K562 (cell line): ENCODE results near the gene CRACR2B. TPM values are rescaled to one million over a fixed set of nuclear protein-coding genes. Genes with fewer than 3 reads are reported as not detected.

Experiments
- BCOR ChIP-seq: fragments of 450-650 bp; IDR thresholded peaks from 2 replicates; pipeline ENCODE4 v1.6.1; 2016
- CCNT2 ChIP-seq: IDR thresholded peaks from 2 replicates; pipeline ENCODE4 v1.6.1; 2011; ENCODE audit warnings: borderline replicate concordance, low read depth, mild to moderate bottlenecking, moderate library complexity, mixed read lengths, low read length; ENCODE audit not compliant: insufficient read length; ENCODE audit errors: extremely low read depth
- JUND ChIP-seq, 2 experiments: IDR thresholded peaks; 2 replicates in 1 of 2; 3 replicates in 1 of 2; pipeline ENCODE4 v1.6.1; 2011; ENCODE audit warnings: borderline replicate concordance in 2 of 2, low read depth in 2 of 2, low read length in 2 of 2, improper control_type of control experiment in 1 of 2, missing biosample characterization in 1 of 2, missing genetic modification characterization in 1 of 2, missing genetic modification reagents in 1 of 2
- LARP7 ChIP-seq: fragments of 450-650 bp; IDR thresholded peaks from 2 replicates; pipeline ENCODE4 v1.6.1; 2016
- NFIC ChIP-seq: fragments of 450-650 bp; IDR thresholded peaks from 2 replicates; pipeline ENCODE4 v1.6.1; 2017; ENCODE audit warnings: mild to moderate bottlenecking, inconsistent platforms
- NR3C1 ChIP-seq: sonication (generic); formaldehyde crosslinking; IDR thresholded peaks from 2 replicates; pipeline ENCODE4 v1.8.1; 2022; ENCODE audit warnings: missing genetic modification reagents
- RBM22 ChIP-seq: fragments of 200-400 bp; formaldehyde crosslinking; IDR thresholded peaks from 2 replicates; pipeline ENCODE4 v1.6.1; 2018; ENCODE audit warnings: low read length, low read depth; ENCODE audit not compliant: poor library complexity, severe bottlenecking
- SAFB2 ChIP-seq: fragments of 200-400 bp; formaldehyde crosslinking; IDR thresholded peaks from 2 replicates; pipeline ENCODE4 v1.6.1; 2018; ENCODE audit warnings: borderline replicate concordance, low read length, low read depth, moderate library complexity; ENCODE audit not compliant: severe bottlenecking
- STAG1 ChIP-seq: sonication (generic); formaldehyde crosslinking; IDR thresholded peaks from 2 replicates; pipeline ENCODE4 v1.5.0; 2020; ENCODE audit warnings: missing genetic modification reagents, borderline replicate concordance
- TAL1 ChIP-seq: fragments of 450-650 bp; IDR thresholded peaks from 2 replicates; pipeline ENCODE4 v1.6.1; 2016; ENCODE audit warnings: mild to moderate bottlenecking
- ZNF165 ChIP-seq: fragments of 250-450 bp; sonication (Bioruptor Pico); IDR thresholded peaks from 2 replicates; pipeline ENCODE4 v1.4.0; 2020; ENCODE audit warnings: borderline replicate concordance
- ZNF431 ChIP-seq: sonication (generic); formaldehyde crosslinking; IDR thresholded peaks from 2 replicates; pipeline ENCODE4 v1.8.0; 2022; ENCODE audit warnings: mild to moderate bottlenecking, missing genetic modification reagents
- ZNF436 ChIP-seq: fragments of 250-450, 450-650 bp; sonication (Bioruptor Pico); formaldehyde crosslinking; IDR thresholded peaks from 2 replicates; pipeline ENCODE4 v1.7.0; 2020; ENCODE audit warnings: mild to moderate bottlenecking
- ZNF668 ChIP-seq: fragments of 250-450 bp; sonication (Bioruptor Pico); IDR thresholded peaks from 2 replicates; pipeline ENCODE4 v1.8.0; 2022; ENCODE audit warnings: mild to moderate bottlenecking, inconsistent platforms
- ZNF766 ChIP-seq: fragments of 200-800 bp; sonication (Bioruptor generic); conservative IDR thresholded peaks from 2 replicates; pipeline ENCODE4 v1.6.1; 2016; ENCODE audit warnings: missing genetic modification characterization, missing compliant biosample characterization
- polyA plus RNA-seq, 8 experiments: library from polyadenylated mRNA; depleted of rRNA in 4 of 8; stranded (reverse) in 5 of 8; unstranded in 3 of 8; fragments of >200 nt; fragmentation: Nextera tagmentation in 2 of 8; fragmentation: Illumina TruSeq in 1 of 8; extraction: Ambion mirVana in 2 of 8; extraction: Trizol in 1 of 8; gene quantifications; 2 replicates each; pipeline versions ENCODE4 v1.2.1 to v1.2.3, GENCODE V29; 2011 to 2014; ENCODE audit warnings: inconsistent platforms in 1 of 8, missing spikeins in 1 of 8
- total RNA-seq, 7 experiments: library from RNA; depleted of rRNA in 6 of 7; stranded (reverse); fragments of >200 nt in 6 of 7; fragmentation: Illumina TruSeq in 2 of 7; extraction: Trizol in 2 of 7; gene quantifications; 2 replicates each; pipeline versions ENCODE4 v1.2.1 to v1.2.3, GENCODE V29; 2011 to 2021; ENCODE audit warnings: low replicate concordance in 1 of 7
- TF ChIP-seq, protein P1 (sequence below): fragments of 450-650 bp; conservative IDR thresholded peaks from 2 replicates; pipeline ENCODE4 v1.6.1; 2016; ENCODE audit warnings: missing genetic modification characterization, low read depth, mild to moderate bottlenecking, control low read depth, missing compliant biosample characterization
- TF ChIP-seq, protein P2 (sequence below): sonication (generic); formaldehyde crosslinking; IDR thresholded peaks from 2 replicates; pipeline ENCODE4 v1.8.0; 2022; ENCODE audit warnings: mild to moderate bottlenecking, missing genetic modification reagents
- TF ChIP-seq, protein P3 (sequence below): IDR thresholded peaks from 2 replicates; pipeline ENCODE4 v1.6.1; 2011; ENCODE audit not compliant: insufficient read length; ENCODE audit errors: extremely low read depth
- TF ChIP-seq, protein P4 (sequence below): sonication (generic); formaldehyde crosslinking; IDR thresholded peaks from 2 replicates; pipeline ENCODE4 v1.8.0; 2022; ENCODE audit warnings: mild to moderate bottlenecking, low read depth, missing genetic modification reagents
- TF ChIP-seq, protein P5 (sequence below): fragments of 450-650 bp; formaldehyde crosslinking; IDR thresholded peaks from 2 replicates; pipeline ENCODE4 v1.4.0; 2022; ENCODE audit warnings: mild to moderate bottlenecking, moderate library complexity
- TF ChIP-seq, protein P6 (sequence below), 2 experiments: IDR thresholded peaks; 2 replicates each; pipeline ENCODE4 v1.6.1; 2011; ENCODE audit warnings: borderline replicate concordance in 1 of 2, control low read depth in 1 of 2, low read depth in 1 of 2, low read length in 1 of 2, mild to moderate bottlenecking in 1 of 2, mixed read lengths in 1 of 2, moderate library complexity in 1 of 2; ENCODE audit not compliant: insufficient read depth in 1 of 2, insufficient read length in 1 of 2, poor library complexity in 1 of 2, severe bottlenecking in 1 of 2; ENCODE audit errors: extremely low read depth in 1 of 2

The CRACR2B gene
- total and polyA plus RNA-seq, 9 of the 15 experiments (the other 6 are each of a cell fraction or from before 2014, with no cell fraction given) = 0.10 to 51.0 (median 6.0) TPM

DNA sequence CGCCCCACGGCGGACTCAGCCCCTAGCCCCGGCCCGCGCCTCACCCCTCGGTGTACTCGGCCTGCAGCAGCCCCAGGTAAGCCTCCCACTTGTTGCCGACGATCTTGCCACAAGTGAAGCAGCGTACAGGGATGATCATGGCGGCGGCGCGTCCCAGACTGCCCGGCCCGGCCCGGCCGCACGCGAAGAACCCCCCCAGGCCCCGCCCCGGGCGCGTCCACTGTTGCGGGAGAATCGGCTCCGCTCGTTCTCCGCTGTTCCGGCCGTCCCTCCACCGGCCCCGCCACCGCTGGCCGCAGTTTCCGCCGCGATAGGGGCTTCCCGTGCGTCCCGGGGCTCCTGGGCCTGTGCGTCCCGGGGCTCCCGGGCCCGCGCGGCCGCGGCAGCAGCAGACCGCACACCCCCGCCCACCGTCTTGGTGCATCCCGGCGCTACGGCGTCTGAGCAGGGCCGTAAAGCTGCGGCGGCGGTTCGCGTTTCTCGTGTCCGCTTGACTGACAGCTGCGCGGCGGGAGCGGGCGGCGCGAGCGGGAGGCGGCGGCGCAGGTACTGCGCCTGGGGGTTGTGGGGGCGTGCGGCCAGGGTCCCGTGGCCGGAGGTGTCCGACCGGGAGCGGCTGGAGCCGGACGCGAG, 14.8 kb downstream of the CRACR2B start, which contains the start of the genes POLR2L and TSPAN4 (continued):
- TF ChIP-seq, protein P1, sequence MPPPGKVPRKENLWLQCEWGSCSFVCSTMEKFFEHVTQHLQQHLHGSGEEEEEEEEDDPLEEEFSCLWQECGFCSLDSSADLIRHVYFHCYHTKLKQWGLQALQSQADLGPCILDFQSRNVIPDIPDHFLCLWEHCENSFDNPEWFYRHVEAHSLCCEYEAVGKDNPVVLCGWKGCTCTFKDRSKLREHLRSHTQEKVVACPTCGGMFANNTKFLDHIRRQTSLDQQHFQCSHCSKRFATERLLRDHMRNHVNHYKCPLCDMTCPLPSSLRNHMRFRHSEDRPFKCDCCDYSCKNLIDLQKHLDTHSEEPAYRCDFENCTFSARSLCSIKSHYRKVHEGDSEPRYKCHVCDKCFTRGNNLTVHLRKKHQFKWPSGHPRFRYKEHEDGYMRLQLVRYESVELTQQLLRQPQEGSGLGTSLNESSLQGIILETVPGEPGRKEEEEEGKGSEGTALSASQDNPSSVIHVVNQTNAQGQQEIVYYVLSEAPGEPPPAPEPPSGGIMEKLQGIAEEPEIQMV (tag) = no peak
- peak; percentile 73 for TF ChIP-seq CCNT2
- no peak for TF ChIP-seq ZNF165 (CRISPR knock-in tag)
- no peak for TF ChIP-seq LARP7
- TF ChIP-seq, protein P2, sequence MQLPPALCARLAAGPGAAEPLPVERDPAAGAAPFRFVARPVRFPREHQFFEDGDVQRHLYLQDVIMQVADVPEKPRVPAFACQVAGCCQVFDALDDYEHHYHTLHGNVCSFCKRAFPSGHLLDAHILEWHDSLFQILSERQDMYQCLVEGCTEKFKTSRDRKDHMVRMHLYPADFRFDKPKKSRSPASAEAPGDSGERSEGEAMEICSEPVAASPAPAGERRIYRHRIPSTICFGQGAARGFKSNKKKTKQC (CRISPR knock-in tag) = peak; percentile 77; the same call in 1 of the 2 replicates
- TF ChIP-seq ZNF766 (CRISPR knock-in tag) = no peak
- TF ChIP-seq NFIC = no peak
- TF ChIP-seq BCOR = no peak
- no peak for TF ChIP-seq TAL1
- no peak for TF ChIP-seq STAG1 (CRISPR knock-in tag)
- TF ChIP-seq, protein P3, sequence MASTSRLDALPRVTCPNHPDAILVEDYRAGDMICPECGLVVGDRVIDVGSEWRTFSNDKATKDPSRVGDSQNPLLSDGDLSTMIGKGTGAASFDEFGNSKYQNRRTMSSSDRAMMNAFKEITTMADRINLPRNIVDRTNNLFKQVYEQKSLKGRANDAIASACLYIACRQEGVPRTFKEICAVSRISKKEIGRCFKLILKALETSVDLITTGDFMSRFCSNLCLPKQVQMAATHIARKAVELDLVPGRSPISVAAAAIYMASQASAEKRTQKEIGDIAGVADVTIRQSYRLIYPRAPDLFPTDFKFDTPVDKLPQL = no peak
- TF ChIP-seq ZNF431 (CRISPR knock-in tag) = 0 out of 2 replicates have a peak, but pooled peaks have one; percentile 54
- TF ChIP-seq, protein P4, sequence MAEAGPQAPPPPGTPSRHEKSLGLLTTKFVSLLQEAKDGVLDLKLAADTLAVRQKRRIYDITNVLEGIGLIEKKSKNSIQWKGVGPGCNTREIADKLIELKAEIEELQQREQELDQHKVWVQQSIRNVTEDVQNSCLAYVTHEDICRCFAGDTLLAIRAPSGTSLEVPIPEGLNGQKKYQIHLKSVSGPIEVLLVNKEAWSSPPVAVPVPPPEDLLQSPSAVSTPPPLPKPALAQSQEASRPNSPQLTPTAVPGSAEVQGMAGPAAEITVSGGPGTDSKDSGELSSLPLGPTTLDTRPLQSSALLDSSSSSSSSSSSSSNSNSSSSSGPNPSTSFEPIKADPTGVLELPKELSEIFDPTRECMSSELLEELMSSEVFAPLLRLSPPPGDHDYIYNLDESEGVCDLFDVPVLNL (CRISPR knock-in tag) = peak; percentile 43; the same call in 1 of the 2 replicates
- no peak; the same call in 1 of the 2 replicates for TF ChIP-seq NR3C1 (CRISPR knock-in tag)
- no peak for TF ChIP-seq SAFB2
- TF ChIP-seq, protein P5, sequence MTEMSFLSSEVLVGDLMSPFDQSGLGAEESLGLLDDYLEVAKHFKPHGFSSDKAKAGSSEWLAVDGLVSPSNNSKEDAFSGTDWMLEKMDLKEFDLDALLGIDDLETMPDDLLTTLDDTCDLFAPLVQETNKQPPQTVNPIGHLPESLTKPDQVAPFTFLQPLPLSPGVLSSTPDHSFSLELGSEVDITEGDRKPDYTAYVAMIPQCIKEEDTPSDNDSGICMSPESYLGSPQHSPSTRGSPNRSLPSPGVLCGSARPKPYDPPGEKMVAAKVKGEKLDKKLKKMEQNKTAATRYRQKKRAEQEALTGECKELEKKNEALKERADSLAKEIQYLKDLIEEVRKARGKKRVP (CRISPR knock-in tag) = 0 out of 2 replicates have a peak, but pooled peaks have one; percentile 14
- TF ChIP-seq, protein P6, sequence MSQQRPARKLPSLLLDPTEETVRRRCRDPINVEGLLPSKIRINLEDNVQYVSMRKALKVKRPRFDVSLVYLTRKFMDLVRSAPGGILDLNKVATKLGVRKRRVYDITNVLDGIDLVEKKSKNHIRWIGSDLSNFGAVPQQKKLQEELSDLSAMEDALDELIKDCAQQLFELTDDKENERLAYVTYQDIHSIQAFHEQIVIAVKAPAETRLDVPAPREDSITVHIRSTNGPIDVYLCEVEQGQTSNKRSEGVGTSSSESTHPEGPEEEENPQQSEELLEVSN (IDR thresholded peaks at IDR 0.05; ENCODE audit: borderline replicate concordance in 1 of 2, extremely low read depth in 1 of 2, insufficient read depth in 1 of 2, insufficient read length in 1 of 2, low read depth in 1 of 2, low read length in 1 of 2, poor library complexity in 1 of 2, severe bottlenecking in 1 of 2) = peak; percentile 39 to 82
- TF ChIP-seq RBM22 = no peak
- peak; percentile 90 for TF ChIP-seq JUND (IDR thresholded peaks at IDR 0.05; ENCODE audit: borderline replicate concordance, low read depth, low read length)
- TF ChIP-seq JUND (tag; IDR thresholded peaks at IDR 0.05; ENCODE audit: borderline replicate concordance, low read depth, low read length) = no peak; the same call in 2 of the 3 replicates
- no peak for TF ChIP-seq ZNF436
- TF ChIP-seq ZNF668 (CRISPR knock-in tag) = no peak
